SHP77 treated with DMSO at 0.1 percent for 48 hours (cell line): ENCODE measurements around the gene FOLR3.
"Not testable (repeated sequence)": the region's sequence is repeated elsewhere in the genome, so short reads cannot be mapped to it uniquely, and the experiment has no call there.

ENCODE experiments used
- DNase-seq: peaks from one replicate; lab custom pipeline; 2025; lab: John Stamatoyannopoulos, UW

FOLR3 gene

DNA sequence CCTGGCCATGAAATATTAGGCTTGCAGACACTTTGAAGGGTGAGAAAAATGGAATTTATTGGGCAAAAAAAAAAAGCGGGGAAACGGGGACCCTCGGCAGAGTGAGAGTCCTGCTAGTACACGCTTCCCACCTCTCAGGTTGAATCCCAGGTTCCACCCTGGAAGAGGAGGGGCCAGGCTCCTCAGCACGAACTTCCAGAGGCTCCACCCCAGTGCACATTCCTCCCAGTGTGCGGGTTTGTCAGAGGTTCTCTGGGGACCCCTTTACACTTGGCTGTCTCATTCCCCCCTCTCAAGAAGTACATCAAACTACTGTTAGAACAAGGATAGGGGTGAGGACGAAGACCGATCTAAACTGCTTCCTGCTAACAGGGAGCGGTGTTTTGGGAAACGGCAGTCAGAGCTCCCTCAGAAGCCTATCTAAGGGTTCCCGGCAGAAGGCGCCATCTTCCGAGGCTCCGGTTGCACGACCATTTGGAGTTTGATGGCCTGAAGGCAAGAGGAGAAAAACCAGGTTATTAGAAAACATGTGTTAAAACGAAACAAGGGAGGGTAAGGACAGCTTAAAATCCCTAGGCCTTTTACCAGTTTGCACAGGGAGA, 27.5 kb downstream of the FOLR3 start:
- DNase-seq: no peak

GRCh38 chr11:72164187-72164586, 28.7 kb downstream of the FOLR3 start:
- DNase-seq: not testable (repeated sequence)

- DNase-seq: not testable (repeated sequence)
Observed at GRCh38 chr11:72169046-72169555, 33.6 kb downstream of the FOLR3 start.

GRCh38 chr11:72169754-72170153, 34.2 kb downstream of the FOLR3 start:
- DNase-seq: not testable (repeated sequence)

- DNase-seq: not testable (repeated sequence)
Observed at GRCh38 chr11:72172043-72172442, 36.5 kb downstream of the FOLR3 start.

- no peak for DNase-seq
Observed at GRCh38 chr11:72173291-72173690, 37.8 kb downstream of the FOLR3 start.

DNA sequence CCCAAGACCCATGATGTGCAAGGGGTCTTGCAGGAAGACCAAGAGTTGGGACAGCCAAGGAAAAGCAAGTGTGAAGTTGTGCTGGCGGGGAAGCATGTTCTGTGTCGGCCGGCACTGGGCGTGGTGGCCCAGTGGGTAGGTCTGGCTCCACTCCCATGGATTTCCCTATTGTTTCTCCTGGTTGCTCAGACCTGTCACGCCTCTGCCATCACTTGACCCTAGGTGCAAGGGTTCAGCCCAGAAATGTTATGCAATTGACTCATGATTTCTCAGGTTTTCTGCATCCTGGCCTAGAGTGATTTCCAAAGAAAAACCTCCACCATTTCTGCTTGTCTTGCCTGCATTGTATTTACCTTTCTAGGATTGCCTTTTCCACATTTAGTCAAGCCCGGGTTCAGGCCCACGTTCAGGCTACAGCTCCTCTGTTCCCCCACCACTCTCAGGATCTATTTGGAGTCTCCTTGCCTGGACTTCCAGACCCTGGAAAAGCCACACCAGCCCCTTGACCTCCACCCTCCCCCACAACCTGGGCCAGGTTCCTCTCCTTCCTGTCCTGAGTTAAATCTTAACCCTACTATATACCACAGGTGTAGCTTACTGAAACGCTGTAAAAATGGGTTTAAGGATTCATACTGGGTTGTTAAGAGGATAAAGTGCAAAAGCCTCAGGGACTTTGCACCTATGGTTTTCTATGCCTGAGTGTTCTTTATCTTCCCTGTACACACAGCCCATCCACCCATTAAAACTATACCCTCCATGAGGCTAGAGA, 39.0 kb downstream of the FOLR3 start:
- DNase-seq: no peak

- no peak for DNase-seq
Observed at GRCh38 chr11:72177656-72178055, 42.1 kb downstream of the FOLR3 start.

DNA sequence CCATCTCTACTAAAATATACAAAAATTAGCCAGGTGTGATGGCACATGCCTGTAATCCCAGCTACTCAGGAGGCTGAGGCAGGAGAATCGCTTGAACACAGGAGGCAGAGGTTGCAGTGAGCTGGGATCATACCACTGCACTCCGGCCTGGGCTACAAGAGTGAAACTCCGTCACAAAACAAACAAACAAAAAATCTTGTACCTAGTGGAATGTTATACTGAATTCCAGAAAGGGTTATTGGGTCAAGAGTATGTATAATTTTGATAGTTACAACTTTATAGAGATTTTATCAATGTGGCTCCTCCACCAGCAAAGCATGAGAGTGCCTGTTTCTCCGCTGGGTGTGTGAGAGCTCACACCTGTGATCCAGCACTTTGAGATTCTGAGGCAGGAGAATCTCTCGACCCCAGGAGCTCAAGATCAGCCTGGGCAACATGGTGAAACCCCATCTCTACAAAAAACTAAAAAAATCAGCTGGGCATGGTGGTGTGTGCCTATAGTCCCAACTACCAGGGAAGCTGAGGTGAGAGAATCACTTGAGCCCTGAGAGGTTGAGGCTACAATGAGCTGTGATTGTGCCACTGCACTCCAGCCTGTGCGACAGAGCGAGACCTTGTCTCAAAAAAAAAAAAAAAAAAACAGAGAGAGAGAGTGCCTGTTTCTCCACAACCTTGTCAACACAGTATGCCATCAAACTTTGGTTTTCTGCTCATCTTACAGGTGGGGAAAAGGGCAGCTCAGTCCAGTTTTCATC, 43.7 kb downstream of the FOLR3 start:
- DNase-seq: no peak

DNA sequence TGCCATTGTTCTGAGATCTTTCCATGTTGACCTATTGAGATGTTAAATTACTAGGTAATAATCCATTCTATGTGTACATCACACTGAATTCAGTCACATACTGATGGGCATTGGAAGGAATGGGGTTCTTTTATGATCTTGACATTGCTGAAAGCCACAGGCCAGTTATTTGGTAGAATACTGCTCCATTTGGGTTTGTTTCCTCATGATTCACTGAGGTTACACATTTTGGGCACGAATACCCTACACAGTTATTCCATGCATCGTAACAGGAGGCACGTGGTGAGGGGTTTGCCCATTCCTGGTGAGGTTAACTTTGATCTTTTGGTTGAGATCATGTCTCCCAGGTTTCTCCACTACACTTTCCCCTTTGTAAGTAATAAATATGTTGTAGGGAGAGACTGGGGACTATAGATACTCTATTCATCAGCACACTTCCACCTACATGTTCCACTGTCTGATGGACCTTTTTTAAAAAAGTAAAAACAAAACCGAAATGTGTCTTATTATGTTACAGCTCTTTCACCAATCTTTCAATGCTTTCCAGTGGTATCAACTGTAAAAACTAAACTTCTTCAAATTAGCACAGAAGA, 44.4 kb downstream of the FOLR3 start:
- no peak for DNase-seq

GRCh38 chr11:72180892-72181552, 45.5 kb downstream of the FOLR3 start:
- not testable (repeated sequence) for DNase-seq

GRCh38 chr11:72181553-72181958, 46.0 kb downstream of the FOLR3 start:
- DNase-seq: not testable (repeated sequence)

- DNase-seq: no peak
Observed at GRCh38 chr11:72188267-72188666, 52.7 kb downstream of the FOLR3 start.
